Astrocyte (in vitro differentiated cells and primary cell): ENCODE measurements around the gene LMAN2L. TPM values are rescaled to one million over a fixed set of nuclear protein-coding genes. Genes with fewer than 3 reads are reported as not detected.

ENCODE experiments used
- DNase-seq: peaks from one replicate; pipeline ENCODE4 v3.0.0-alpha.2; 2010; ENCODE audit warnings: low read depth
- FAIRE-seq: peaks from 2 replicates; lab custom pipeline; 2011; peaks lifted over from hg19 to GRCh38; lab: Jason Lieb, UNC
- H2AFZ ChIP-seq: 2 replicates; pipeline ENCODE4 v1.6.0; 2012; ENCODE audit warnings: low read depth, low read length, inconsistent platforms
- H3K27ac ChIP-seq: 2 replicates; pipeline ENCODE4 v1.5.1; 2011; ENCODE audit warnings: low read depth, low read length, inconsistent platforms
- H3K27me3 ChIP-seq: 2 replicates; pipeline ENCODE4 v1.6.0; 2011; ENCODE audit warnings: low read length, inconsistent platforms; ENCODE audit not compliant: insufficient read depth
- H3K36me3 ChIP-seq: 2 replicates; pipeline ENCODE4 v1.5.1; 2011; ENCODE audit warnings: low read length, inconsistent platforms; ENCODE audit not compliant: insufficient read depth
- H3K4me1 ChIP-seq: 2 replicates; pipeline ENCODE4 v1.5.1; 2011; ENCODE audit warnings: low read length, inconsistent platforms; ENCODE audit not compliant: insufficient read depth
- H3K4me2 ChIP-seq: 2 replicates; pipeline ENCODE4 v1.6.0; 2012; ENCODE audit warnings: low read length, inconsistent platforms
- H3K4me3 ChIP-seq: 2 replicates; pipeline ENCODE4 v1.5.1; 2011; ENCODE audit warnings: low read depth, mild to moderate bottlenecking, low read length, inconsistent platforms; ENCODE audit not compliant: insufficient read depth
- H3K79me2 ChIP-seq: 2 replicates; pipeline ENCODE4 v1.6.0; 2012; ENCODE audit warnings: mild to moderate bottlenecking, low read length, inconsistent platforms; ENCODE audit not compliant: insufficient read depth
- H3K9ac ChIP-seq: 2 replicates; pipeline ENCODE4 v1.6.0; 2012; ENCODE audit warnings: mild to moderate bottlenecking, low read length, inconsistent platforms
- H3K9me3 ChIP-seq: 2 replicates; pipeline ENCODE4 v1.5.1; 2012; ENCODE audit warnings: low read depth, mild to moderate bottlenecking, low read length, inconsistent platforms; ENCODE audit not compliant: insufficient read depth
- H4K20me1 ChIP-seq: 2 replicates; pipeline ENCODE4 v1.6.0; 2012; ENCODE audit warnings: low read length, inconsistent platforms; ENCODE audit not compliant: insufficient read depth
- H3K27ac Mint-ChIP-seq: one replicate; pipeline ENCODE4 v1.8.0; 2021; ENCODE audit warnings: mild to moderate bottlenecking, mixed read lengths; ENCODE audit not compliant: unreplicated experiment
- H3K27me3 Mint-ChIP-seq: one replicate; pipeline ENCODE4 v1.8.0; 2021; ENCODE audit warnings: low read depth, mixed read lengths; ENCODE audit not compliant: unreplicated experiment
- H3K36me3 Mint-ChIP-seq: one replicate; pipeline ENCODE4 v1.8.0; 2021; ENCODE audit warnings: low read depth, mixed read lengths; ENCODE audit not compliant: unreplicated experiment
- H3K4me1 Mint-ChIP-seq: one replicate; pipeline ENCODE4 v1.8.0; 2021; ENCODE audit warnings: low read depth, mixed read lengths; ENCODE audit not compliant: unreplicated experiment
- H3K4me3 Mint-ChIP-seq: one replicate; pipeline ENCODE4 v1.8.0; 2021; ENCODE audit warnings: mild to moderate bottlenecking, moderate library complexity, mixed read lengths; ENCODE audit not compliant: unreplicated experiment
- H3K9me3 Mint-ChIP-seq: one replicate; pipeline ENCODE4 v1.8.0; 2021; ENCODE audit warnings: mild to moderate bottlenecking, mixed read lengths; ENCODE audit not compliant: unreplicated experiment
- CTCF ChIP-seq: IDR thresholded peaks from 2 replicates; pipeline ENCODE4 v1.5.1; 2011; ENCODE audit warnings: low read depth, mild to moderate bottlenecking, inconsistent platforms, low read length, moderate library complexity; ENCODE audit not compliant: insufficient read depth
- EZH2 ChIP-seq: IDR thresholded peaks from 2 replicates; pipeline ENCODE4 v1.6.1; 2012; ENCODE audit warnings: mild to moderate bottlenecking, low read length, inconsistent platforms; ENCODE audit not compliant: insufficient read depth
- total RNA-seq: library from RNA; stranded (reverse); gene quantifications from 2 replicates; pipeline ENCODE4 v1.2.1, GENCODE V29; 2021

LMAN2L gene
- total RNA-seq, 1 donor from 2014 or later, result 19.8 TPM

DNA sequence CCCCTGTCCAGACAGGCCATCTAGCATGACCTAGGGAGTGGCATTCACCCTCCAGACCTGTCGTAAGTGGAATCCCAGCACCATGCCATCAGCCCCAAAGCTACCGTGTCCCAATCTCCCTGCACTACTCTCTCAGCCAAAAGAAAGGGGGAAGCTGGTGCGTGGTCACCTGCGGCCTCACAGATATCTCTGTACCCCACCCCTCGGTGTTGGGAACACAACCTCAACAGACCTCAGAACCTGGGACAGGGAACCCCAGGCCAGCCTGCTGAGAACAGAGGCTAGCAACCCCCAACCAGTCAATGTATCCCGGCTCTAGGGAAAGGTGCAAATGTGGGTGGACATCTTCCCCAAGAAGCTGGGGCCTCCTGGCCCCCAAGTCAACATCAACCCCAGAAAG is 38.2 kb downstream of the LMAN2L start:
- no peak overlapping the region for H3K9ac ChIP-seq
- H3K4me1 Mint-ChIP-seq, result no peaks in the 10 kb centered on the region
- peaks cover 35% of the 10 kb centered on the region for H3K36me3 Mint-ChIP-seq
- no peaks in the 10 kb centered on the region for H3K79me2 ChIP-seq
- H3K27ac Mint-ChIP-seq, result no peak overlapping the region
- H3K9me3 Mint-ChIP-seq, result no peaks in the 10 kb centered on the region
- H3K4me2 ChIP-seq, result no peak overlapping the region
- no peak overlapping the region for H2AFZ ChIP-seq
- H3K36me3 ChIP-seq, result peaks cover 6% of the 10 kb centered on the region
- no peaks in the 10 kb centered on the region for H3K27me3 Mint-ChIP-seq
- DNase-seq (no peak), FAIRE-seq (no peak)
- no peaks in the 10 kb centered on the region for H3K27me3 ChIP-seq
- no peak overlapping the region for H3K4me3 ChIP-seq
- H3K9me3 ChIP-seq, result no peaks in the 10 kb centered on the region
- TF ChIP-seq EZH2 (no peak), CTCF (no peak)
- H3K27ac ChIP-seq, result no peak overlapping the region
- H4K20me1 ChIP-seq, result peaks cover 4% of the 10 kb centered on the region
- H3K4me1 ChIP-seq, result no peaks in the 10 kb centered on the region
- no peak overlapping the region for H3K4me3 Mint-ChIP-seq

DNA sequence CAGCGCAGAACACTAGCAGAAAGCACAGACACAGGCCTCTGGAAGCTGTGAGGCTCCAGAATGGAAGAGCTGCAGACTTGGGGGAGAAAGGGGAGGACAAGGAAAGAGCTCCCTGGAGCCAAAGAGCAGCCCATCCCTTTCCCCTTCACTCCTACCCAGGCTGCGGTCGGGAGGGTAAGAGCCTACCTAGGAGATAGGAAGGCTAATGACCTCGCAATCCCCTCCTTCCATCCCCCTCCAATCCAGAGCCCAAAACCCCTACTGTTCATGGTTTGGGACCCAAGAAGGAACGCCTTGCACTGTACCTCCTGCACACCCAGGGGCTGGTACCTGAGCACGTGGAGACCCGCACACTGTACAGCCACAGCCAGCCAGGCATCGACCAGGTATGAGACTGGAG is 39.8 kb downstream of the LMAN2L start:
- FAIRE-seq, result no peak
- Histone ChIP-seq H3K9ac (no peak overlapping the region), H3K9me3 (no peaks in the 10 kb centered on the region), H4K20me1 (no peaks in the 10 kb centered on the region), H3K4me1 (no peaks in the 10 kb centered on the region), H3K4me3 (no peak overlapping the region), H2AFZ (no peak overlapping the region), H3K4me2 (no peak overlapping the region), H3K79me2 (no peaks in the 10 kb centered on the region), H3K36me3 (no peaks in the 10 kb centered on the region), H3K27me3 (no peaks in the 10 kb centered on the region), H3K27ac (no peak overlapping the region)
- Mint-ChIP-seq H3K9me3 (no peaks in the 10 kb centered on the region), H3K4me3 (no peak overlapping the region), H3K36me3 (peaks cover 23% of the 10 kb centered on the region), H3K4me1 (no peaks in the 10 kb centered on the region), H3K27me3 (no peaks in the 10 kb centered on the region), H3K27ac (no peak overlapping the region)
- no peak for TF ChIP-seq EZH2
- no peak for TF ChIP-seq CTCF
- no peak for DNase-seq

GRCh38 chr2:96699621-96700020 is 40.2 kb downstream of the LMAN2L start:
- Histone ChIP-seq H3K4me2 (no peak overlapping the region), H3K9me3 (no peaks in the 10 kb centered on the region), H3K4me3 (no peak overlapping the region), H3K9ac (no peak overlapping the region), H3K27me3 (no peaks in the 10 kb centered on the region), H3K4me1 (no peaks in the 10 kb centered on the region), H3K79me2 (no peaks in the 10 kb centered on the region), H3K27ac (no peak overlapping the region), H3K36me3 (no peaks in the 10 kb centered on the region), H2AFZ (no peak overlapping the region), H4K20me1 (no peaks in the 10 kb centered on the region)
- TF ChIP-seq EZH2 (no peak), CTCF (no peak)
- H3K9me3 Mint-ChIP-seq, result no peaks in the 10 kb centered on the region
- no peaks in the 10 kb centered on the region for H3K4me1 Mint-ChIP-seq
- no peak overlapping the region for H3K4me3 Mint-ChIP-seq
- FAIRE-seq (no peak), DNase-seq (no peak)
- H3K27me3 Mint-ChIP-seq, result no peaks in the 10 kb centered on the region
- no peak overlapping the region for H3K27ac Mint-ChIP-seq
- peaks cover 22% of the 10 kb centered on the region for H3K36me3 Mint-ChIP-seq
